Vein endothelial cell (primary cell): ENCODE measurements around the gene EXOC3L1. TPM values are rescaled to one million over a fixed set of nuclear protein-coding genes. Genes with fewer than 3 reads are reported as not detected.

Experiments used
- small RNA-seq: library from RNA; depleted of rRNA; stranded (forward); fragments of <200 nt; gene quantifications from one replicate; pipeline ENCODE3, GENCODE V24; 2012
- total RNA-seq: library from RNA; depleted of rRNA; stranded (reverse); fragments of >200 nt; gene quantifications from 2 replicates; pipeline ENCODE4 v1.2.3, GENCODE V29; 2012

Gene EXOC3L1
- 4.2 and 4.9 TPM in 2 replicates for total RNA-seq

GRCh38 chr16:67190041-67190440, at the start of gene EXOC3L1:
Gene EXOC3L1, minus strand, starts transcription at chr16:67190136. Its CDS starts 460 bp downstream, at chr16:67189676.

GRCh38 chr16:67226804-67227566, 37.0 kb upstream of the EXOC3L1 start, which contains the start of gene TMEM208:
Gene TMEM208, plus strand, starts transcription at chr16:67227130. Its CDS starts 89 bp downstream, at chr16:67227219.

GRCh38 chr16:67199011-67199807, 9.3 kb upstream of the EXOC3L1 start, which contains the start of gene ELMO3:
Gene ELMO3, plus strand, starts transcription at chr16:67199131. Its CDS starts 196 bp downstream, at chr16:67199327.

DNA sequence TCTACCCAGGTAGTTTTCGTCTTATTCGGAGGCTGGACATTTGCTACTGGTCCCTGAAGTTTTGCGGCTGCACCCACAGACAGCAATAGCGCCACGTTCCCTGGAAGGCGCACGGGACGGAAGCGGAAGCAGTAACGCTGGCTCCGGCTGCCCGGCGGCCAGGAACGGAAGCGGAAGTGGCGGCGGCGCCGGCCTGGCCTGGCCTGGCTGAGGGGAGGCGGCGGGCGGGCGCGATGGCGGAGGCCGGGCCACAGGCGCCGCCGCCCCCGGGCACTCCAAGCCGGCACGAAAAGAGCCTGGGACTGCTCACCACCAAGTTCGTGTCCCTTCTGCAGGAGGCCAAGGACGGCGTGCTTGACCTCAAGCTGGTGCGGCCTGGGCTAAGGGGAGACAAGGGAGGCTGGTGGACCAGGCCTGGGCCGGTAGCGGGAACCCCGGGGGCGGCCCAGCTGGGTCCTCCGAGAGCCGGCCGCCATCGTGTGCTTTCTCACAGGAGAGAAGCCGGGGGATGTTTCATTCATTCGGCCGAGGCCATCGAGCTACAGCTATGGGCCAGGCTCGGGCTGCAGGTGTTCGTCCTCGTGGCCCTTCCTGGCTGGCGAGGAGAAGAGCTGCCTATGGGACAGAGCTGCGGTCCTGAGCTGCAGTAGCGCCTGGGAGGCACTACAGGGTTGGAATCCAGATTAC, 2.2 kb upstream of the EXOC3L1 start, which contains the start of gene E2F4:
Gene E2F4, plus strand, starts transcription at position 161 of the 687 bp plus-strand sequence. Its CDS starts 73 bp downstream, at position 234.

GRCh38 chr16:67183627-67184452, 6.1 kb downstream of the EXOC3L1 start, which contains the start of gene MATCAP1:
Gene MATCAP1, minus strand, starts transcription at chr16:67183963. Its CDS starts 3,353 bp downstream, at chr16:67180610.

GRCh38 chr16:67170168-67170948, 19.6 kb downstream of the EXOC3L1 start, which contains the start of gene NOL3:
Gene NOL3, plus strand, starts transcription at chr16:67170538.

DNA sequence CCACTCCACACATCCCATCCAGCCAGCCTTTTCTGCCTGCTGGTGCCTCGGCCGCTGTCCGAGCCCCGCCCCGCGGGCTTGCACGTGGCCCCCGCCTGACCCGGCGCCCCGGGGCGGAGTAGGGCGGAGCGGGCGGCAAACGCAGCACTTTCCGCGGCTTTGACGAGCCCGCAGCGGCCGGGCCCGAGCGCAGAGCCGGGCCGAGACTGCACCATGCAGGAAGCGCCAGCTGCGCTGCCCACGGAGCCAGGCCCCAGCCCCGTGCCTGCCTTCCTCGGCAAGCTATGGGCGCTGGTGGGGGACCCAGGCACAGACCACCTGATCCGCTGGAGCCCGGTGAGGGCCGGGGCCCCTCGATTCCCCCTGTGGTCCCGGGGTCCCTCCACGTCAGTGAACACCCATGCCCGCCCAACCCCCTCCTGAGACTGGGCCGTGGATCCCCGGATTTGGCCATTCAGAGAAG, 25.3 kb downstream of the EXOC3L1 start, which contains the start of gene HSF4:
Gene HSF4, plus strand, starts transcription at position 147 of the 463 bp plus-strand sequence. Its CDS starts 67 bp downstream, at position 214.

DNA sequence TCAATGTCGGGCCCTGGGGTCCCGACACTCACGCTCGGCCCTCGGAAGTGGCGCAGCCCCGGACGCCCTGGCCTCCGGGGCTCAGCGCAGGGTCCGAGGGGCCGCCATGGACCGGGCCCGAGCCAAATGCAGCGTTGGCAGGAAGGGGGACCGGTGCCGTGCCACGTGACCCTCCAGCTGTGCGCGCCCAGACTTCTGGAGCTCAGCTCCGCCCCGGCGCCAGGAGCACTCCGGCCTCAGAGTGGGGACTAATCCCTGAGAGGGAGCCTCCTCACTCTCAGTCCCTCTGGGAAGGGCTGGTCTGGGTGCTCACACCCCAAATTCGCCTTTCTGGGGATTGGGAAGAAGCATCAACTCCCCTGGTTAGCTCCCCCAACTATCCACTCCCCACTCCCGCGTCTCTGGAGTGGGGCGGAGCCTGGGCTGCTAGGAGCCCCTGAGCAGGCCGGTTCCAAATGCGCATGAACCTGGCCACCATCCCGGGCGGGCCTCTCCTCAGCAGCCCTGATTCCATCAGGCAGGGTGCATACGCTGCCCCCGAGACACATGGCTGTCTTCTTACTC, 39.0 kb downstream of the EXOC3L1 start, which contains the start of gene B3GNT9:
Gene B3GNT9, minus strand, starts transcription at position 166 of the 564 bp plus-strand sequence. CDS start 513 bp downstream, outside the sequence.

Small RNA genes within 50 kb of the gene (small RNA-seq; reads per million reads assigned to genes)
- gene MIR328 = 3.0 reads per million, percentile 87 among the genes with 10 or more reads in this experiment

Other genes with a start within 250 kb of the EXOC3L1 start
- not detected in 2 replicates for gene CES3, start 228.9 kb downstream of the EXOC3L1 start, total RNA-seq
- 1.9 and 2.0 TPM in 2 replicates for gene CES4A, start 201.5 kb downstream of the EXOC3L1 start, total RNA-seq
- 78.1 and 101 TPM in 2 replicates for gene CBFB, start 161.0 kb downstream of the EXOC3L1 start, total RNA-seq
- 14.7 and 15.3 TPM in 2 replicates for gene PHAF1, start 80.2 kb downstream of the EXOC3L1 start, total RNA-seq
- gene B3GNT9, start 39.1 kb downstream of the EXOC3L1 start, total RNA-seq = 2.3 and 2.4 TPM in 2 replicates
- 11.9 and 16.0 TPM in 2 replicates for gene TRADD, start 30.2 kb downstream of the EXOC3L1 start, total RNA-seq
- gene FBXL8, start 30.2 kb downstream of the EXOC3L1 start, total RNA-seq = 7.1 and 9.5 TPM in 2 replicates
- 1.3 and 1.6 TPM in 2 replicates for gene HSF4, start 25.4 kb downstream of the EXOC3L1 start, total RNA-seq
- gene NOL3, start 19.6 kb downstream of the EXOC3L1 start, total RNA-seq = 7.0 and 8.8 TPM in 2 replicates
- 14.1 and 18.3 TPM in 2 replicates for gene MATCAP1, start 6.2 kb downstream of the EXOC3L1 start, total RNA-seq
- 115 and 125 TPM in 2 replicates for gene E2F4, start 2.0 kb upstream of the EXOC3L1 start, total RNA-seq
- gene ELMO3, start 9.0 kb upstream of the EXOC3L1 start, total RNA-seq = 0.76 and 1.3 TPM in 2 replicates
- gene TMEM208, start 37.0 kb upstream of the EXOC3L1 start, total RNA-seq = 16.0 and 24.3 TPM in 2 replicates
- 30.7 and 41.8 TPM in 2 replicates for gene FHOD1, start 57.3 kb upstream of the EXOC3L1 start, total RNA-seq
- 0.86 and 1.6 TPM in 2 replicates for gene SLC9A5, start 58.8 kb upstream of the EXOC3L1 start, total RNA-seq
- gene PLEKHG4, start 89.4 kb upstream of the EXOC3L1 start, total RNA-seq = 16.5 and 23.8 TPM in 2 replicates
- gene KCTD19, start 136.6 kb upstream of the EXOC3L1 start, total RNA-seq = under 0.01 and 0.33 TPM in 2 replicates
- gene LRRC36, start 136.7 kb upstream of the EXOC3L1 start, total RNA-seq = 0.29 TPM in 1 of 2 replicates, not detected in the other
- gene TPPP3, start 203.4 kb upstream of the EXOC3L1 start, total RNA-seq = not detected in 2 replicates
- gene ZDHHC1, start 226.3 kb upstream of the EXOC3L1 start, total RNA-seq = 8.5 and 13.1 TPM in 2 replicates
- 0.10 and 0.65 TPM in 2 replicates for gene HSD11B2, start 241.0 kb upstream of the EXOC3L1 start, total RNA-seq